Right ventricle myocardium inferior (tissue), 1 donor: ENCODE results near the gene CD164L2. TPM values are rescaled to one million over a fixed set of nuclear protein-coding genes. Genes with fewer than 3 reads are reported as not detected.

ENCODE experiments used
- ATAC-seq: fragments of 200-7000 bp; cut with Tn5 transposase; one replicate; pipeline ENCODE4 v1.9.1; 2020; ENCODE audit warnings: mild to moderate bottlenecking, moderate library complexity
- DNase-seq: peaks from one replicate; pipeline ENCODE4 v3.0.0; 2021; ENCODE audit errors: missing footprints
- intact Hi-C: fragments of 100-400 bp; cut with DNase I; formaldehyde crosslinking; loops from one replicate; pipeline ENCODE4 v1.11.0; 2022
- total RNA-seq: library from RNA; stranded (reverse); fragmentation: NEBNext Ultra II Directional; extraction: Animal tissue kit (Norgen Biotek cat#: 25700); gene quantifications from one replicate; pipeline ENCODE4 v1.2.1, GENCODE V29; 2021
- donor health status: DM: no; HTN: yes; CAD: no; lungs with severe emphysema.

Gene CD164L2
- total RNA-seq, 1 donor from 2014 or later = not detected

DNA sequence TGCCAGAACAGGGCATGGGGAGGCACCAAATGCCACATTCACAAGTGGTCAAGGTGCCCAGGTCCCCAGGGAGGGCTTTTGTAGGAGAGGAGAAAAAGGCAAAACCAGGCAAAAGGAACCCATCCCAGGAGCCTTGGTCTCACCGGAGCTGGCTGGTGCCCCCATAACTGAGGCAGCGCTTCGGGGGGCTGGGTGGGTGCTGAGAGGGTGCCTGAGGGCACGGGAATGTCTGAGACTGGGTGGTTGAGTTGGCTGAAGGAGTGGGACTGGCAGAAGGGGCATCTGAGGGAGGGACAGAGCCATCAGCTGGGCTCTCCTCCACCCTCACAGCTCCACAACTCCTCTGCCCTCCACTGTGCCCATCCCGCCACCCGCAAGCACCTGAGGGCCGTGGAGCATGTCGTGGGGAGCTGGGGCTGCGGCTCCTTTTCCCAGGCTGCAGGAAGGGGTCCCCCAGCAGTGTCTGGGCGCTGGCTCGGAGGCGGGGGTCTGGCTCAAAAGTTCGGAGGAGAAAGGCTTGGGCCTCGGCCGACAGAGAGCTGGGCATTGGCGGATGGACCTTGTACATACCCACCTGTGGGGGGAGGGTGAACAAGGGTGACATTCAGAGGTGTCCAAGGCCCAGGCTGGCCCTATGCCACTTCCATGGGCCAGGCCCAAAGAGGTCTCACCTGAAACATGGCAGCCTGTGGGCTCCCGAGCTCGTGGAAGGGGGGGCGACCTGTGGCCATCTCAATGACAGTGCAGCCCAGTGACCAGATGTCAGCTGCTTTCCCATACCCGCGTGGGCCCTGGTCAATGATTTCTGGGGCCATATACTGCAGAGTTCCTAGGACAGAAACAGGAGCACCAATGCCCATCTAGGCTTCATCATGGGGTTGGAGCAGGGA lies 24.9 kb downstream of the CD164L2 start:
- DNase-seq (no peak), ATAC-seq (no peak)
- intact Hi-C loops = loop anchor here (5.0 kb wide), 1 partner anchor 34 kb away; the partner anchor contains the start of gene GPR3

DNA sequence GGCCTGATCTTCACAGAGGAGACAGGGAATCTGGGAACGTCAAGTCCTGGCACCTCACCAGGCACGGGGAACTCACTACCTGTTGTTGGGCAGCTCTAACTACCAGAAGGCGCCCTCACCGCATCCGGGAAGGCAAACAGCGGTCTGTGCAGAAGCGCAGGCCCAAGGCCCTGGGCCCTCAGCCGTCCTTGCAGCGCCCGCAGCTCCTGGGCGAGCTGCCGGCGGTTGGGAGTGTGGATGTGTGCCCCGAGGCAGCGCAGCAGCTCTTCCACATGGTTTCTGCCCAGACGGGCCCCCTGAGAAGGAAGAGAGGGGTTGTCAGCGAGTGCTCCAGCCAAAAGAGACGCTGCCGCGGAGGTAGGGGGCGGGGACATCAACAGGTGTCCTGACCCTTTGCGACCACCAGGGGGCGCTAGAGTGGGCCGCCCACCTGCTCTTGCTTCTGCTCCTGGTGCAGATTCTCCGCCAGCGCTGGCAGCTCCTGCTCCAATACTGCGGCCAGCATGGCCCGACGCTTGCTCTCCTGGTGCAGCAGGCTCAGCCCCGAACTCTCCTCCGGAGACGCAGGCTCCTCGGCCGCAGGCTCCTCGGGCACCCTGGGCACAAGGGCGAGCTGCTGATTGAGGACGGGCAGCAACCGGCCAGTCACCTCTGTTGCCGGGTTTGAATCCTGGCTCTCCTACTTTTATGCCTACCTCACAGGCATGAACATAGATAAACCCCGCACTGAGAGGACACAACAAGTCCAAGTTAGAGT lies 25.7 kb downstream of the CD164L2 start:
- DNase-seq (peak; percentile 92), ATAC-seq (peak; percentile 65)
- intact Hi-C loops = loop anchor here (5.0 kb wide), 1 partner anchor 35 kb away; the partner anchor contains the start of gene GPR3

DNA sequence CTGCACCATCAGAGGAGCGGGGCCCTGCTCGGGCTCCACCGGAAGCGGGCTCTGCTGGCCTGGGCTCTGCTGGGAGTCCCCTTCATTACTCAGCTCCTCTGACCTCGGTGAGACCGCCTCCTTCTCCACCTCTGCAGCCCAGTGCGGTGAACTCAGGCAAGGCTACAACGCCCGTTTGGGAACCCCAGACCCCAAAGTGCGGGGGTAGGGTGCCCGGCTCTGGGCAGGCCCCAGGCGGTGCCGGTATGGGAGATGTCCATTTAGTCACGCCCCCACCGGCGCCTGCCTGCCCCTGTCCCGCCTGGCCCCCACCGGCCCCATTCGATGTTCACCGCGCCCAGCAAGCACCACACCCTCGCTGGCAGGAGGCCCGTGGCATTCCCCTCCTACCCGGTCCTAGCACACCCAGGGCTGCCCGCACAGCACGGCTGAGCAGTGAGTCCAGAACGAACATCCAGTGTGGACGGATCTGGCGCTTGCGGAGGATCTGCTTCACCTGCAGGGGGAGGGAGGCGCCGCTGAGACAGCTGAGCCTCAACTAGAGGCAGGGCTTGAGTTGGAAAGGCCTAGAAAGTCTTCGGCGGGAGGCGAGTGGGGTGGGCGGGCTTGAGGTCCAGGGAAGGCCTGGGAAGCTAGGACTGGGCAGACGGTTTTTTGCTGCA lies 26.4 kb downstream of the CD164L2 start:
- intact Hi-C loops = loop anchor here (5.0 kb wide), 1 partner anchor 36 kb away; the partner anchor contains the start of gene GPR3
- no peak for DNase-seq
- ATAC-seq = no peak

DNA sequence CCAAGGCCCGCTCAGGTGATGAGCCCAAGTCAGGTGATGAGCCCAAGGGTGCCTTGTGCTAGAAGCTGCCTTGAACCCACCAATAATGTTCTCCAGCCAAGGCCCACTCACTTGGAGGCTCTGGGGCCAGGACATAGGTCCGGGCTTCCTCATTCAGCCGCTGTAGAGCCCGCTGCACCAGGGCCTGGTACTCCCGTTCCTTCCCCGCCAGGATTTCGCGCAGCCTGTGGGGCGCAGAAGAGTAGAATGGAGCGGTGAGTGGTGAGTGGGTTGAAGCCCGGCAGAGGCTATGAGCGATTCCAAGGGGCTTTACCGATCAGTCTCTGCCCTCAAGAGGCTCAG lies 26.9 kb downstream of the CD164L2 start:
- no peak for ATAC-seq
- intact Hi-C loops = loop anchor here (5.0 kb wide), 1 partner anchor 36 kb away; the partner anchor contains the start of gene GPR3

GRCh38 chr1:27355683-27356082 lies 27.4 kb downstream of the CD164L2 start:
- DNase-seq (no peak), ATAC-seq (no peak)
- intact Hi-C loops = loop anchor here (5.0 kb wide), 1 partner anchor 37 kb away; the partner anchor contains the start of gene GPR3

More for the DNA sequence above, 26.9 kb downstream of the CD164L2 start:
- no peak for DNase-seq

- DNase-seq (no peak), ATAC-seq (no peak)
- intact Hi-C loops = no loop called here
Observed at GRCh38 chr1:27353629-27354028, 29.5 kb downstream of the CD164L2 start.

DNA sequence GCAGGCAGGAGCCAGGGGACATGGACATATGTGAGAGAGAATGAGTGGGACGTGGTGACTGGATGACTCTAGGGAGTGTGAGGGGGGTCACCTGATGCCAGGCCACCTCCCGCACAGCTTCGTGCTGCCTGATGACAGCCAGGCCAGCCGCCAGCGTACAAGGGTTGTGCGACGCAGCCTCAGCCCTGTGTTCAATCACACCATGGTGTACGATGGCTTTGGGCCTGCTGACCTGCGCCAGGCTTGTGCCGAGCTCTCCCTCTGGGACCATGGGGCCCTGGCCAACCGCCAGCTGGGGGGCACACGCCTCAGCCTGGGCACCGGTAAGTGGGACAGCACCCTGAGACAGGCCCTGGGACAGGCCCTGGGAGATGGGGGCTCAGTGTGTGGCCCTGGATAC lies 30.0 kb downstream of the CD164L2 start:
- peak; percentile 71 for DNase-seq
- peak; percentile 9 for ATAC-seq
- intact Hi-C loops = no loop called here

DNA sequence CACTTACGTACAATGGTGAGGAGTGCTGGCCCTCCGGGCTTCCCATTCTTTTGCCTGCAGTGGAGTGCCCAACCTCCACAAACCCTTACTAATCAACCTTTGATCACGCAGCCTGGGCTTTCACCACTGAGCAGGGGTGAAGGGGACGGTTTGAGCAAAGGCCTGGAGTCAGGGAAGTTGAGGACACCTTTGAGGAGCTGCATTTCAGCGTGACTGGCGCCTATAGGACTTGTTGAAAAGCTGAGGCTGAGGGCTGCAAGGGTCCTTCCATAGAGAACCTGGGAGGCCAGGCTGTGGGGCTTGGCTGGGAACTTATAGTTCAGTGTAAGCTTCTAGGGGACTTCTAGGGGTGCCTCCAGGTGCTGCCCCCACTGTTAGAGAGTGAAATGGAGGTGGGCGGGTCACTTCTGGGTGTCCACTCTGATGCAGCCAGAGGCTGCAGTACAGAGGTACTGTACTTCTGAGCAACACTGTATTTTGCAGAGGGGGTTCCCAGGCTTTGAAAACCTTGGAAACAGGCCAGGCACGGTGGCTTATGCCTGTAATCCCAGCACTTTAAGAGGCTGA lies 31.5 kb downstream of the CD164L2 start:
- DNase-seq = no peak
- no peak for ATAC-seq
- intact Hi-C loops = no loop called here

DNA sequence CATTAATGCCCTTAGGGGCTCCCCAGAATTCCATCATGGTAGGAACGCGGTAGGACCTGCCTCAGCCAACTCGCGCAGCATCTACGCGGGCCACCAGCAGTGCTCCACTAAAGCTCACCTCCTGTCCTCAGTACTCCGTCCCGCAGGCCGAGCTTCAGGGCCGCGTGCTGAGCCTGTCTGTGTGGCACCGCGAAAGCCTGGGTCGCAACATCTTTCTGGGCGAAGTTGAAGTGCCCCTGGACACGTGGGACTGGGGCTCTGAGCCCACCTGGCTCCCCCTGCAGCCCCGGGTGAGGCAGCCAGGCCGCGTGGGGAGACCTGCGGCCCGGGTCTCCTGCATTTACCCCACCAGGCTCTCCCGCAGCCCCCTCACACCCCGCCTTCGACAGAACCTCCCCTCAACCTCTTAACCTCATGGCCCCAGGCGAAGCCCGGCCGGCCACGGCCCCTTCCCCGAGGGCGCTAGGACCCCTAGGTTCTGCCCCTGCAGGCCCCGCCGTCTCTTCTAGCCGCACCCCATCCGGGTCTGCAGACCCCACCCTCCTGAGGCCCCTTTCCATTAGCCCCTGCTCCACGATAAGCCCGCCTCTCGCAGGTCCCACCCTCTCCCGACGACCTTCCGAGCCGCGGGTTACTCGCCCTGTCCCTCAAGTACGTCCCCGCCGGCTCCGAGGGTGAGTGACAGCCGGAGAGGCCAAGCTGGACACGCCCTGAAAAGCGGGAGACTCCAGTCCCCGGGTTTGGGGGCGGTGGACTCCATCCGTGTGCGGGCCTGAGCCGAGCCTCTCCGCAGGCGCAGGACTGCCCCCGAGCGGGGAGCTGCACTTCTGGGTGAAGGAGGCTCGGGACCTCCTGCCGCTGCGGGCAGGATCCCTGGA lies 32.2 kb downstream of the CD164L2 start:
- ATAC-seq (peak; percentile 45), DNase-seq (peak; percentile 86)
- intact Hi-C loops = no loop called here

DNA sequence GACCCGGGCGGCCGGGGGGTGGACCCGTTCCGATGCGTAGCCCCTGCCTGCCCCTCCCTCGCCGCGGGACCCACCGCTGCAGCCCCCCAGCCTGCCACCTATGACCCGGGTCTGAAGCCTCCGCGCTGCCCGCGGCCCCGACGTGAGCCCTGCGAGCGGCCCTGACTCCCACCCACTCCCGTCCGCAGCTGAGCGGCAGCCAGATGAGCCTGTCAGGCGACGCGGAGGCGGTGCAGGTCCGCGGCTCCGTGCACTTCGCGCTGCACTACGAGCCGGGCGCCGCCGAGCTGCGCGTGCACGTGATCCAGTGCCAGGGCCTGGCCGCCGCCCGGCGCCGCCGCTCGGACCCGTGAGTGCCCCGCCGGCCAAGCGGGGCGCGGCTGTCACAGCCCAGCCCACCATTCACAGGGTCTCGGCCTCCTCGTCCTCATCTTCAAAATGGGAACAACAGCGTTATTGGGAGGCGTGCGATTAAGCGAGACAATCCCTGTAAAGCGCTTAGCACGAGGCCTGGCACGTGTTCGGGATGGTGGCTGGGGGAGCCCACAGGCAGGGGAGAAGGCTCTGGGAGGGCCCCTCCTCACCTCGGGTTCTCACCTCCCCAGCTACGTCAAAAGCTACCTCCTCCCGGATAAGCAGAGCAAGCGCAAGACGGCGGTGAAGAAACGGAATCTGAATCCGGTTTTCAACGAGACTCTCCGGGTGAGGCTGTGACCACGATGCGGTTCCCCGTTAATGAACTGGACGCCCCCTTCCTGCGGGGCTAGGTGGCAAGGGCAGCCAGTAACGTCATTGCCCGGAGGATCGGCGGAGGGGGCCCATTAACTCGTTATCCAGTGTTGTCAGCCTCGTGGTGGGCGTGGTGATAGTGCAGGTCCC lies 33.1 kb downstream of the CD164L2 start:
- DNase-seq (peak; percentile 85), ATAC-seq (peak; percentile 69)
- intact Hi-C loops = no loop called here

- intact Hi-C loops = no loop called here
- peak; percentile 65 for DNase-seq
- ATAC-seq = peak; percentile 32
Observed at GRCh38 chr1:27348861-27349783, 34.0 kb downstream of the CD164L2 start.

DNA sequence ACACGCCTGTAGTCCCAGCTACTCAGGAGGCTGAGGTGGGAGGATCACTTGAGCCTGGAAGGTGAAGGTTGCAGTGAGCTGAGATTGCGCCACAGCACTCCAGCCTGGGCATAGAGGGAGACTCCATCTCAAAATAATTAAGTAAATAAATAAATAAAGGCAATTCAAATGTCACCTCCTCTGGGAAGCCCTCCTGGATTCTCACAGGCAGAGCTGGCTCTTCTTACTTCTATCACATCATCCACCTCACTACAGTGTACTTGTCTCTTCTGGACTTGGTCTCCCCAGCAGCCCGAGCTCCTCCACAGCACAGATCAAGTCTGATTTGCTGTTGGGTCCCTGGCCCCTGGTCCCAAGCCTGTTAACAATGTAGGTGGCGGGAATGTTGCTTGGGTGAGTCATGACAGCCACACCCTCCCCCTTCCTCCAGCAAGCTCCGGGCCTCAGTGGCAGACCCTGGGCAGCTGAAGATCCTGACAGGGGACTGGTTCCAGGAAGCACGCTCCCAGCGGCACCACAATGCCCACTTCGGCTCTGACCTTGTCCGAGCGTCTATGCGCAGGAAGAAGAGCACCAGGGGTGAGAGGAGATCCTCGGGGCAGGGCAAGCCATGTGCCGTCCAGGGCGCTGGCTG lies 36.0 kb downstream of the CD164L2 start:
- DNase-seq (peak; percentile 27), ATAC-seq (no peak)
- intact Hi-C loops = no loop called here

GRCh38 chr1:27346357-27346756 lies 36.8 kb downstream of the CD164L2 start:
- intact Hi-C loops = no loop called here
- peak; percentile 20 for DNase-seq
- ATAC-seq = no peak

GRCh38 chr1:27345272-27345671 lies 37.9 kb downstream of the CD164L2 start:
- ATAC-seq (no peak), DNase-seq (peak; percentile 48)
- intact Hi-C loops = no loop called here

- DNase-seq (no peak), ATAC-seq (no peak)
- intact Hi-C loops = no loop called here
Observed at GRCh38 chr1:27343639-27344025, 39.5 kb downstream of the CD164L2 start.
